HUES64 (cell line): ENCODE measurements around the gene RIPOR1.

Experiments used
- H3K27ac ChIP-seq: 2 replicates; pipeline ENCODE4 v1.7.0; 2013; ENCODE audit warnings: low read depth, low read length, inconsistent platforms
- H3K27me3 ChIP-seq: 2 replicates; pipeline ENCODE4 v1.6.1; 2013; ENCODE audit warnings: mild to moderate bottlenecking, low read length; ENCODE audit not compliant: insufficient read depth
- H3K36me3 ChIP-seq: 2 replicates; pipeline ENCODE4 v1.6.1; 2013; ENCODE audit warnings: mild to moderate bottlenecking, low read length; ENCODE audit not compliant: insufficient read depth
- H3K4me1 ChIP-seq: 2 replicates; pipeline ENCODE4 v1.6.1; 2013; ENCODE audit warnings: mild to moderate bottlenecking, low read length, moderate library complexity; ENCODE audit not compliant: insufficient read depth
- H3K4me3 ChIP-seq: 2 replicates; pipeline ENCODE4 v1.5.1; 2013; ENCODE audit warnings: mild to moderate bottlenecking, low read length, moderate library complexity
- H3K9ac ChIP-seq: 2 replicates; pipeline ENCODE4 v1.6.1; 2013; ENCODE audit warnings: mild to moderate bottlenecking, low read depth, low read length
- H3K9me3 ChIP-seq: 2 replicates; pipeline ENCODE4 v1.6.1; 2013; ENCODE audit warnings: low read depth, low read length; ENCODE audit not compliant: insufficient read depth
- WGBS: fragments of 150-250, 120-280 bp; methylation state at CpG from one replicate; pipeline ENCODE4 v1.1.7; 2013; ENCODE audit warnings: missing lambda C conversion rate; 5-methylcytosine and 5-hydroxymethylcytosine counted together

Gene RIPOR1

DNA sequence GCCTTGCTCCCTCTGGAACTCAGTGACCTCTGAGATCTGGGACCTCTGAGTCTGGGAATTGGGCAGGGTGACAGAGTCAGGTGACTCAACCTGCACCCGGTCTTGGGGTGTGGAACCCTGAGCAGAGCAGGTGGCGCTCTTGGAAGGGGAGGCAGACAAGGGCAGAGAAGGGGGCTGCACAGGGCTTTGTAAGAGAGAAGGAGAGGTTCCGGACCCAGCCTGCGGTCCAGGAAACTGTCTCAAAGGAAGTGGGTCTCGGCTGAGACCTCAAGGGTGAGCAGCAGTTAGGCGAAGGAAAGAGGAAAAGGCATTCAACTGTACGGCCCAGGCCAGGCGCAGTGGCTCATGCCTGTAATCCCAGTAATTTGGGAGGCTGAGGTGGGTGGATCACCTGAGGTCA, 10.0 kb upstream of the RIPOR1 start:
- H3K27ac ChIP-seq, result no peak overlapping the region
- peaks cover 15% of the 10 kb centered on the region for H3K27me3 ChIP-seq
- no peaks in the 10 kb centered on the region for H3K9me3 ChIP-seq
- H3K9ac ChIP-seq, result no peak overlapping the region
- no peaks in the 10 kb centered on the region for H3K36me3 ChIP-seq
- H3K4me3 ChIP-seq, result no peak overlapping the region
- 92% methylated on average over 8 of the region's 8 CpGs for WGBS
- no peaks in the 10 kb centered on the region for H3K4me1 ChIP-seq

DNA sequence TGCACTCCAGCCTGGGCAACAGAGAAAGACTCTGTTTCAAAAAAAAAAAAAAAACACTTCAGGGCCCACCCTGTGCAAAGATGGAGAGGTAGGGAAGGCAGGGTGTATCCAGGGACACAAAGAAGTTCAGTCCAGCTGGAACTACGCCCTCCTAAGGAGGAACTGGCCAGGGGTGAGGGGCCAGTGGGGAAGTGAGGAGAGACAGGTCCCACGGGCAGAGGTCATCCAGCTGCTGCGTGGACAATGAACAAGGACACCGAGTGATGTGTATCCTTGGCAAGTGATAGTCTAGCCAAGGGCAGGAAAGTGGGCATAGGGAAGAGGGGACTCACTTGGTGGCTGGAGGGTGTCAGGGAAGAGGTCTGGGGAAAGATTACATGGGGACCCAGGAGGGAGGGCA, 9.4 kb upstream of the RIPOR1 start:
- no peaks in the 10 kb centered on the region for H3K4me1 ChIP-seq
- H3K27me3 ChIP-seq, result peaks cover 20% of the 10 kb centered on the region

GRCh38 chr16:67521095-67521804, 7.4 kb upstream of the RIPOR1 start:
- Histone ChIP-seq H3K27ac (peak overlapping the region; percentile 72; the same call in 1 of the 2 replicates), H3K27me3 (peaks cover 41% of the 10 kb centered on the region), H3K4me1 (no peaks in the 10 kb centered on the region), H3K9ac (peak overlapping the region; percentile 62), H3K36me3 (no peaks in the 10 kb centered on the region), H3K4me3 (peak overlapping the region; percentile 67), H3K9me3 (no peaks in the 10 kb centered on the region)
- 3% methylated on average over 25 of the region's 25 CpGs for WGBS

More for the DNA sequence above, 9.4 kb upstream of the RIPOR1 start:
- H3K9me3 ChIP-seq, result no peaks in the 10 kb centered on the region
- 86% methylated on average over 4 of the region's 4 CpGs for WGBS
- no peaks in the 10 kb centered on the region for H3K36me3 ChIP-seq
- H3K4me3 ChIP-seq, result no peak overlapping the region
- no peak overlapping the region for H3K27ac ChIP-seq
- H3K9ac ChIP-seq, result no peak overlapping the region

DNA sequence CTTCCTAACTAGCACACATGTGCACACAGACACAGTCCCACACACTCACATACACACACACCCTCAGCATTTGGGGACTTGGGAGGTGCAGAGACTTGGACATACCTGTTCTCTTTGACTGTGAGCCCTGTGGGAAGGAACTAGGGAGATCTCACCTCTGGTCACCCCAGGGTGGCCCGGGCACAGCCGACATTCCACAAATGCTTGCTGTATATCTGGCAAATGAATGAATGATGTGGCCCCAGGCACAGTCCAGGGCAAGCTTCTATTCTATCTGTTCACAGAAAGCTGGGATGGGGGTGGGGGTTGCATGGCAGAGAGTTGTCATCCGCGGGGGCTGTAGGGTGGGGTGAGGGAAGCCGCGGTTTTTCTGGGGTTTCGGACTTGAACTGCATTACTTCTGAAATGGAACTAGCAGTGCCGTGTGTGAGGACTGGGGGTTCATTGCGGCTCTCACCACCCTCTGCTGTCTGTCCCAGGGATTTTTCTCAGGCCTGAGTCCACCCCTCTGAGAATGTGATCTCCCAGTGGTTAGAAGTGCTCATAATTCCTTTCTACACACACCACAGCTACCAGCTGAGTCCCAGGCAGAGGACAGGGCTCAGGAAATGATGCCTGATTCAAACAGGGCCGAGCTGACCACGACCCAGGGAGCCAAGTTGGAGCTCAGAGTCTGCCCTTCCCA, 3.3 kb upstream of the RIPOR1 start:
- WGBS, result 68% methylated on average over 11 of the region's 11 CpGs
- Histone ChIP-seq H3K9ac (no peak overlapping the region), H3K4me1 (no peaks in the 10 kb centered on the region; the same call in 1 of the 2 replicates), H3K9me3 (no peaks in the 10 kb centered on the region), H3K36me3 (no peaks in the 10 kb centered on the region), H3K27me3 (peaks cover 75% of the 10 kb centered on the region), H3K4me3 (no peak overlapping the region), H3K27ac (no peak overlapping the region)

DNA sequence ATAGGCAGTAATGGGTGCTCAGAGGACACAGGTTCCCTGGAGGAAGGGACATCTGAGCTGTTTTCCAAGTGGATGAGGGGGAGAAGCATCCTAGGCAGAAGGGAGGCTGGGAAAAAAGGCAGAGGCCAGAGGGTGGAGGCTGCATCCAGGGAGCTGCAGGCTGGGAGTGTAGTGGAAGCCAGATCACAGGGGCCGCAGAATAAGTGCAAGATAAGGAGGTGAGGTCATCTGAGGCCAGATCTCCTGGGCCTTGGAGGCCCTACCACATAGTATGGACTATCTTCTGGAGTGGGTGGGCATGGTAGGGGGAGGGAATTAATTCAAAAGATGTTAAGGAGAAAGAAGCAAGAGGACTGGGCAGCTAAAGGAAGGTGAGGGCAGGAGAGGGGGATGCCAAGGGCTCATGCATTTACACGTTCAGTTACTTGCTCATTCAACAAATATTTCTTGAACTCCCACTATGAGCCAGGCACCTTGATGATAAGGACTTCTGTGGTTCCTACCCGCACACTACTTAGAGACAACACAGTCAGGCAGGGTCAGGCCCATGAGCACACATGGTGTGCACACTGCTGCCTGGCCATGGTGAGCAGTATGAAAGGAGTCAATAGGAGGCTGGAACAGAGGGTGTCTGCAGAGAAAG, 2.4 kb upstream of the RIPOR1 start:
- Histone ChIP-seq H3K4me3 (no peak overlapping the region), H3K27me3 (peaks cover 84% of the 10 kb centered on the region), H3K27ac (no peak overlapping the region), H3K9ac (no peak overlapping the region), H3K36me3 (no peaks in the 10 kb centered on the region), H3K9me3 (no peaks in the 10 kb centered on the region), H3K4me1 (peaks cover 5% of the 10 kb centered on the region; the same call in 1 of the 2 replicates)
- 72% methylated on average over 3 of the region's 3 CpGs for WGBS

DNA sequence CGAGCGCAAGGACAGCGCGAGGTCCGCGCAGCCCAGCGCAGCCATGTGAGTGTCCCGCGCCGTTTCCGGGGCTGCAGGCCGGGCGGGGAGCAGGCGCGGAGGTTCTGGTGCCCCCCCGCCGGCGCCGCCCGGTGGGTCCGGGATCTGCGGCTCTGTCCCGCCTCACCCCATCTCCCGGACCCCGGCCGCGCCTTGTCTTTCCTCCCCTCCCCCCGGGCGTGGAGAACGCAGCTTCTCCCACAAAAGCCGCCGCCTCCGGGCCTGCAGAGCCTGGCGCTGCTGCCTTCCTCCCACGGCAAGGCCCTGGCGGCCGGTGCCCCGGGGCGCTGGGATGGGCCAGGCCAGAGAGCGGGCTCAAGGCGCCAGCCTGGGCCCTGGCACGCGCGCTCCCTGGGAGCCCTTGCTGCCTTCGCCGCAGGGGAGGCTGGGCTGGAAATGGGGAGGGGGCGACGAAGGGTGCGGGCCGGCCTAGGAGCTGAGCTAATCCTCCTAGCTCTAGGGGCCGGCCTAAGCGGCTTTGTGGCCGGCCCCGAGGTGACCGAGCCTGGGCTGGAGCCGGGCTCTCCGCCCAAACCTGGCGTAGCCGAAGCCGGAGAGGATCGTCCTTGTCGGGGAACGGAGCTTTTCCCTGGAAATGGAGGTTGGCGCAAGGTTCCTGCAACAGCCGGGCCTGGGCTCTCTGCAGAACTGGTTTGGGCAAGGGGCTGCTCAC, 397 bp downstream of the RIPOR1 start:
- no peak overlapping the region for H3K27ac ChIP-seq

DNA sequence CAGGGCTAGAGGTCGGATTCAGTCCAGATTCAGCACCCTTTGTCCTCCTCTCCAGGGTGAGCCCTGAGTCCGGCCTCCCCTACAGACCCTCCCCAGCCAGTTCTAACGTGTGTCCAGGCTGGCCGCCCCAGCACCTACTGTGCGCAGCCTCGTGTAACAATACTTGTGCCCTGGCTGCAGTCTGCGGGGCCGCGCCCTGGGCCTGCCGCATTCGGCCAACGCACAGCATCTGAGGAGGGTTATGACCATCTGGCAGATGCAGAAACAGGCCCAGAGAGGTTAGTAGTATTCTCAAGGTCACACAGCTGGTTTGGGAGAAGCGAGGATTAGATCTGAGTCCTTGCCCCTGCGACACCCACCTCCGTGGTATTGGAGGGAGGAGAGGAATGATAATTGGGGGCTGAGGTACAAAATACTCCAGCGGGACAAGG, 968 bp downstream of the RIPOR1 start:
- peak overlapping the region; percentile 56 for H3K4me3 ChIP-seq
- no peak overlapping the region for H3K27ac ChIP-seq
- no peaks in the 10 kb centered on the region for H3K36me3 ChIP-seq
- H3K27me3 ChIP-seq, result peaks cover 98% of the 10 kb centered on the region
- peak overlapping the region; percentile 14 for H3K9ac ChIP-seq
- 6% methylated on average over 16 of the region's 16 CpGs for WGBS
- H3K9me3 ChIP-seq, result no peaks in the 10 kb centered on the region
- peaks cover 5% of the 10 kb centered on the region; the same call in 1 of the 2 replicates for H3K4me1 ChIP-seq

More for the DNA sequence above, 397 bp downstream of the RIPOR1 start:
- no peaks in the 10 kb centered on the region for H3K36me3 ChIP-seq
- H3K9ac ChIP-seq, result peak overlapping the region; percentile 14
- H3K27me3 ChIP-seq, result peaks cover 98% of the 10 kb centered on the region
- peaks cover 5% of the 10 kb centered on the region; the same call in 1 of the 2 replicates for H3K4me1 ChIP-seq
- peak overlapping the region; percentile 56 for H3K4me3 ChIP-seq
- under 1% methylated on average over 65 of the region's 65 CpGs for WGBS
- no peaks in the 10 kb centered on the region for H3K9me3 ChIP-seq

DNA sequence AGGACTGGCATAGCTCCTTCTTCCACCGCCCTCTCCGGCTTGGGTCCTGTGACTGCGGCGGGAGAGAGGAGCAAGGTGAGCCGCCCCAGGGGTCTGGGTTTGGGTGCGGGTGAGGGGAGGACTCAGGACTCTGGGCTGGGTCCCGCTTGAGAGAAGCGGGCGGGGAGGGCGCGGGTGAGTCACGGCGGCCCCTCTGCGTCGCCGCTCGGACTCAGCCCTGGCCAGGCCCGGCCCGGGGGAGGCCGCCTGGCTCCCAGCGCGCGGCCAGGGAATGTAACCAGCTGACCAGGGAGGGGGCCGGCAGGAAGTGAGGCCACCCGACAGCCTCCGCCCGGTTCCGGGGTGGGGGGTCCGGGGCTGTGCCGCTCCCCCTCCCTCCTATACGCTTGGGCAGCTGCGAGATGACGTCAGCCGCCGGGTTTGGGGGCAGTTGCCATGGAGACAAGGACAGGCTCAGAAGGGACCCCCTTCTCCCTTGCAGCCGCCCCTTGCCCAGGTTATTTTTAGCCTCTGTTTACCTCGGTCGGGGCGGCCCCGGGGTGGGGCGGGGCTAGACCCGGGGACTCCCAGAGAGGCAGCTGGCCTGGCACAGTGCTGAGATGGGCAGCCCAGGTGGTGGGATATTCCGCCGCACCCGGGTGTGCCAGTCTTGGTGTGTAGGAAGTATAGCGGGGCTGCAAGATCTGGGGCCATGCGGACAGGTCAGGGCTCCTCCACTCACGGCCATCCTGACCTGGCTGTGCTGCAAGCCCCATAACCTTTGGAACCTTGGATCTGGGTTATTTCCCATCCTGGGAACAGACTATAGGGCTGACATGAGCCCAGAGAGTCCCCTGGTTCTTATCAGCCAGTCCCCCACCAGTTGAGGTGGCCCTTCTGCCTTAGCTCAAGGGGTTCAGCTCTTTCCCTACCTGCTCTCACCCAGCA, 1.6 kb downstream of the RIPOR1 start:
- no peak overlapping the region for H3K27ac ChIP-seq
- no peaks in the 10 kb centered on the region for H3K9me3 ChIP-seq
- H3K4me1 ChIP-seq, result peaks cover 5% of the 10 kb centered on the region; the same call in 1 of the 2 replicates
- WGBS, result 9% methylated on average over 48 of the region's 48 CpGs
- H3K9ac ChIP-seq, result no peak overlapping the region
- H3K27me3 ChIP-seq, result peaks cover 98% of the 10 kb centered on the region
- H3K36me3 ChIP-seq, result no peaks in the 10 kb centered on the region
- peak overlapping the region; percentile 56 for H3K4me3 ChIP-seq

DNA sequence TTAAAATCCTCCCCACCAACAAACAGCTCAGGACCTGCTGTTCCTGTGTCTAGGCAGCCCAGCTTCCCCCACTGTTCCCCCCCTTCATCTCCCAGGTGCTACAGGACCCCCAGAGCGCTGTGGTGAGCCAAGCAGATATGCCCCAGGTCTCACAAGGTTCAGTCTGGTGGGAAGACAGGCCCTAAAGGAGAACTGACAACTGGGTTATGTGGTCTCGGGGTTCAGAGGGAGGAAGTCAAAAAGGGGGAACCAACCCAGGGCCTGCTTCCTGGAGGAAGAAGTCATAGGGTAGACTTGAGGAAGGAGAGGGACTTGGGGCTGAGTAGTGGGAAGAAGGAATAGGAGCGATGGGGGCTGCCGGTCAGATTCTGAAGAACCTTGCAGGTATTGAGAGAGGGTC, 2.6 kb downstream of the RIPOR1 start:
- Histone ChIP-seq H3K9ac (no peak overlapping the region), H3K36me3 (no peaks in the 10 kb centered on the region), H3K9me3 (no peaks in the 10 kb centered on the region), H3K4me1 (peaks cover 5% of the 10 kb centered on the region; the same call in 1 of the 2 replicates), H3K27ac (no peak overlapping the region), H3K27me3 (peaks cover 98% of the 10 kb centered on the region), H3K4me3 (no peak overlapping the region)
- 94% methylated on average over 4 of the region's 4 CpGs for WGBS

DNA sequence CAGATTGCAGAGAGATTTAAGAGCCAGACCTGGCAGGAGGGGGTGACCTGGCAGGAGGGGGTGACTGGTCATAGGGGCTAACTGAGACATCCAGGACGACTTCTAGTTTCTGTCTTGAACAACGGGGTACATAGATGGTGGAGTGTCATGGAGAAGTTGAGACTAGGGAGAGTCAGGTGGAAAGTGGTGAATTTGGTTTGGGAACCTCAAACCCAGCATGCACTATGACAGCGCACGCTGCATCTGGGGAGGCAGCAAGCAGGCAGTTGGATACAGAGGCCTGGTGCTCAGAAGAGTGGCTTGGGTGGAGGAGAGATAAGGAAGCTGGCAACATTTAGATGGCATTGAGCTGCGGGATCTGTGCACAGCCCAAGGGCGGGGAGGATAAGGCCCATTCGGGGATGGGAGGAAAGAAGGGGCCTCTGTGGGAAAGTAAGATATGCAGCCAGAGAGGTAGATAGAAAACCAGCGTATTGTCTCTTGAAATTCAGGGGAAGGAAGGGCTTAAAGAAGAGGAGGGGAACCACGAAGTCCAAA, 4.5 kb downstream of the RIPOR1 start:
- H3K27me3 ChIP-seq, result peaks cover 98% of the 10 kb centered on the region

More for the DNA sequence above, 4.5 kb downstream of the RIPOR1 start:
- no peak overlapping the region for H3K4me3 ChIP-seq
- peaks cover 5% of the 10 kb centered on the region; the same call in 1 of the 2 replicates for H3K4me1 ChIP-seq
- no peak overlapping the region for H3K9ac ChIP-seq
- H3K9me3 ChIP-seq, result no peaks in the 10 kb centered on the region
- 86% methylated on average over 9 of the region's 9 CpGs for WGBS
- no peak overlapping the region for H3K27ac ChIP-seq
- no peaks in the 10 kb centered on the region for H3K36me3 ChIP-seq
